ENCODE results near the gene LMAN1.

DNA sequence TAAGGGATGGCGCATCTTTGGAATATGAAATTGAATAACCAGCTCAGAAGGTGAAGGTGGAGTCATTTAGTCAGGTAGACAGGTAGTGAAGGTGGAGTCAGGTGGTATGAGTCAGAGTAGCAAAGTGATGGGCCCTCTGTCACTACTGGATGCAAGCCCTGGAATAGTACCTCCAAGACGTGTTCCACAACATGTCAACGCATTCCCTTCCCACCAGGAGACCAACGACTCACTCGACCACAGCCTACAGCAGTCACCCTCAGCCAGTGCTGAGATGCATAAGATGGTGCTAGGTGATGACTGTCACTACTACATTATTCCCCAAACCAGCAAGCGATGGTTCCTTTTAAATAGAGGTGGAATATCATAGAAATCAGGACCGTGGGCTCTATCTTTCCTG, 47.4 kb downstream of the LMAN1 start:
- TF ChIP-seq, protein P1, sequence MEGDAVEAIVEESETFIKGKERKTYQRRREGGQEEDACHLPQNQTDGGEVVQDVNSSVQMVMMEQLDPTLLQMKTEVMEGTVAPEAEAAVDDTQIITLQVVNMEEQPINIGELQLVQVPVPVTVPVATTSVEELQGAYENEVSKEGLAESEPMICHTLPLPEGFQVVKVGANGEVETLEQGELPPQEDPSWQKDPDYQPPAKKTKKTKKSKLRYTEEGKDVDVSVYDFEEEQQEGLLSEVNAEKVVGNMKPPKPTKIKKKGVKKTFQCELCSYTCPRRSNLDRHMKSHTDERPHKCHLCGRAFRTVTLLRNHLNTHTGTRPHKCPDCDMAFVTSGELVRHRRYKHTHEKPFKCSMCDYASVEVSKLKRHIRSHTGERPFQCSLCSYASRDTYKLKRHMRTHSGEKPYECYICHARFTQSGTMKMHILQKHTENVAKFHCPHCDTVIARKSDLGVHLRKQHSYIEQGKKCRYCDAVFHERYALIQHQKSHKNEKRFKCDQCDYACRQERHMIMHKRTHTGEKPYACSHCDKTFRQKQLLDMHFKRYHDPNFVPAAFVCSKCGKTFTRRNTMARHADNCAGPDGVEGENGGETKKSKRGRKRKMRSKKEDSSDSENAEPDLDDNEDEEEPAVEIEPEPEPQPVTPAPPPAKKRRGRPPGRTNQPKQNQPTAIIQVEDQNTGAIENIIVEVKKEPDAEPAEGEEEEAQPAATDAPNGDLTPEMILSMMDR (CRISPR knock-in tag; IDR thresholded peaks at IDR 0.05), result no peak
- TF ChIP-seq POLR2A (IDR thresholded peaks at IDR 0.05; ENCODE audit: insufficient read depth in 1 of 2, low read depth in 2 of 2, low read length in 2 of 2) (no peak), HIVEP1 (CRISPR knock-in tag; IDR thresholded peaks at IDR 0.05) (no peak), ZNF432 (CRISPR knock-in tag; IDR thresholded peaks at IDR 0.05; ENCODE audit: borderline replicate concordance) (no peak), REXO4 (CRISPR knock-in tag; IDR thresholded peaks at IDR 0.05; ENCODE audit: borderline replicate concordance) (no peak), ATF7 (IDR thresholded peaks at IDR 0.05) (no peak), ATF7 (CRISPR knock-in tag; IDR thresholded peaks at IDR 0.05) (no peak), RELA (CRISPR knock-in tag; IDR thresholded peaks at IDR 0.05) (no peak), PTBP1 (IDR thresholded peaks at IDR 0.05; ENCODE audit: low read depth, low read length, poor library complexity, severe bottlenecking) (no peak), HOXA5 (CRISPR knock-in tag; IDR thresholded peaks at IDR 0.05) (no peak)
- TF ChIP-seq, protein P2, sequence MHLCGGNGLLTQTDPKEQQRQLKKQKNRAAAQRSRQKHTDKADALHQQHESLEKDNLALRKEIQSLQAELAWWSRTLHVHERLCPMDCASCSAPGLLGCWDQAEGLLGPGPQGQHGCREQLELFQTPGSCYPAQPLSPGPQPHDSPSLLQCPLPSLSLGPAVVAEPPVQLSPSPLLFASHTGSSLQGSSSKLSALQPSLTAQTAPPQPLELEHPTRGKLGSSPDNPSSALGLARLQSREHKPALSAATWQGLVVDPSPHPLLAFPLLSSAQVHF (CRISPR knock-in tag; IDR thresholded peaks at IDR 0.05), result no peak
- TF ChIP-seq, protein P3, sequence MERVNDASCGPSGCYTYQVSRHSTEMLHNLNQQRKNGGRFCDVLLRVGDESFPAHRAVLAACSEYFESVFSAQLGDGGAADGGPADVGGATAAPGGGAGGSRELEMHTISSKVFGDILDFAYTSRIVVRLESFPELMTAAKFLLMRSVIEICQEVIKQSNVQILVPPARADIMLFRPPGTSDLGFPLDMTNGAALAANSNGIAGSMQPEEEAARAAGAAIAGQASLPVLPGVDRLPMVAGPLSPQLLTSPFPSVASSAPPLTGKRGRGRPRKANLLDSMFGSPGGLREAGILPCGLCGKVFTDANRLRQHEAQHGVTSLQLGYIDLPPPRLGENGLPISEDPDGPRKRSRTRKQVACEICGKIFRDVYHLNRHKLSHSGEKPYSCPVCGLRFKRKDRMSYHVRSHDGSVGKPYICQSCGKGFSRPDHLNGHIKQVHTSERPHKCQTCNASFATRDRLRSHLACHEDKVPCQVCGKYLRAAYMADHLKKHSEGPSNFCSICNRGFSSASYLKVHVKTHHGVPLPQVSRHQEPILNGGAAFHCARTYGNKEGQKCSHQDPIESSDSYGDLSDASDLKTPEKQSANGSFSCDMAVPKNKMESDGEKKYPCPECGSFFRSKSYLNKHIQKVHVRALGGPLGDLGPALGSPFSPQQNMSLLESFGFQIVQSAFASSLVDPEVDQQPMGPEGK (CRISPR knock-in tag; IDR thresholded peaks at IDR 0.05), result no peak
